ENCODE results near the gene GRM5. TPM values are rescaled to one million over a fixed set of nuclear protein-coding genes. Genes with fewer than 3 reads are reported as not detected.

GRM5 gene
- total RNA-seq, 1 donor from 2014 or later: not detected

DNA sequence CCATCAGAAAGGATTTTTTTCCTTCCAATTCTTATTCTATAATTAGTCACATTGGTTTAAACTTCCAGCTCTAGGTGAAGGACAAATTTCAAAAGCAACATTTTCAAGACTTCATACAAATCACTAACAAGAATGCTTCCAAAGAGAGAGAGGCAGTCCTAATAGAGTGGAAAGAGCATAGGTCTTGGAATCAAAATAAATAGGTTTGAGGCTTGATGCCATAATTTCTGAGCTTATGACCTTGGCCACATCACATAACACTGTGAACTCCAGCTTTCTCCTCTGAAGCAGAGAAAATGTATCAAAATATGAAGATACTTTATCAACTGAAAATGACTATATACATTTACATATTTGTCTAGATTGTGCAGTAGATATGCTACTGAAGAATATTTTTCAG is 246.8 kb downstream of the GRM5 start:
- Histone ChIP-seq H3K36me3 (no peaks in the 10 kb centered on the region), H3K27me3 (no peaks in the 10 kb centered on the region), H3K27ac (no peak overlapping the region), H3K9me3 (no peaks in the 10 kb centered on the region), H3K4me3 (no peak overlapping the region), H3K4me1 (no peaks in the 10 kb centered on the region)
- no peak for TF ChIP-seq POLR2A (IDR thresholded peaks at IDR 0.05)
- no peak for TF ChIP-seq POLR2AphosphoS5 (IDR thresholded peaks at IDR 0.05; ENCODE audit: insufficient read depth in 1 of 2, low read depth in 1 of 2)
- TF ChIP-seq, protein P1, sequence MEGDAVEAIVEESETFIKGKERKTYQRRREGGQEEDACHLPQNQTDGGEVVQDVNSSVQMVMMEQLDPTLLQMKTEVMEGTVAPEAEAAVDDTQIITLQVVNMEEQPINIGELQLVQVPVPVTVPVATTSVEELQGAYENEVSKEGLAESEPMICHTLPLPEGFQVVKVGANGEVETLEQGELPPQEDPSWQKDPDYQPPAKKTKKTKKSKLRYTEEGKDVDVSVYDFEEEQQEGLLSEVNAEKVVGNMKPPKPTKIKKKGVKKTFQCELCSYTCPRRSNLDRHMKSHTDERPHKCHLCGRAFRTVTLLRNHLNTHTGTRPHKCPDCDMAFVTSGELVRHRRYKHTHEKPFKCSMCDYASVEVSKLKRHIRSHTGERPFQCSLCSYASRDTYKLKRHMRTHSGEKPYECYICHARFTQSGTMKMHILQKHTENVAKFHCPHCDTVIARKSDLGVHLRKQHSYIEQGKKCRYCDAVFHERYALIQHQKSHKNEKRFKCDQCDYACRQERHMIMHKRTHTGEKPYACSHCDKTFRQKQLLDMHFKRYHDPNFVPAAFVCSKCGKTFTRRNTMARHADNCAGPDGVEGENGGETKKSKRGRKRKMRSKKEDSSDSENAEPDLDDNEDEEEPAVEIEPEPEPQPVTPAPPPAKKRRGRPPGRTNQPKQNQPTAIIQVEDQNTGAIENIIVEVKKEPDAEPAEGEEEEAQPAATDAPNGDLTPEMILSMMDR (IDR thresholded peaks at IDR 0.05): no peak
- intact Hi-C loops (cut with DNase I): no loop called here
- no peak for DNase-seq (ENCODE audit: extremely low spot score in 2 of 2)

DNA sequence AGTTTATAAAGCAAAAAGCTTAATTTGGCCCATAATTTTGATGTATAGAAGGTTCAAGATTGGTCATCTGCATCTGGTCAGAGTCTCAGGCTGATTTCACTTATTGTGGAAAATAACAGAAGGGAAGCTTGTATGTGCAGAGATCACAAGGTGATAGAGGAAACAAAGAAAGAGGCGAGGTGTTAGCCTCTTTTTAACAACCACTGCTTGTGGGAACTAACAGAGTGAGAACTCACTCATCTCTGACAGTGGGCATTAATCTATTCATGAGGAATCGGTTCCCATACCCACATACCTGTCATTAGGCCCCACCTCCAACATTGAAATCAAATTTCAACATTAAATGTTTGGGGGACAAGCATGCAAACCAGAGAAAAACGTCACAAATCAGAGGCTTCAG is 250.3 kb downstream of the GRM5 start:
- H3K36me3 ChIP-seq: no peaks in the 10 kb centered on the region

DNA sequence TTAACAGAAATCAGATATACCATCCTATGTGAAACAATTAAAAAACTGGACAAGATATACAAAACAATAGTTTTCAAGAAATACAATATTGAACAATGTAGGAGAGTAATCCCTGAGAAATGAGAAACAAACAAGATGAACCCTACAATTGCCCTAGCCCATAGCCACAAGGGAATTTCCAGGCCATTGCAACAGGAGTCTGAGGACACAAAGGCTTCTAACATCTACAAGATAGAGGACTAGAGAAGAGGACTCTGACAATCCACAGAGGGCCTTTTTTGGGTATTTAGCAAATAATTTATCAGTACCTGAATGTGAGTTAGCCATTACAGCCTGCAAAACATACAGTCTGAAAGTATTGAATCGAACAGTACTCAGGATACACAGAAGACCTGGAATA is 251.7 kb downstream of the GRM5 start:
- Histone ChIP-seq H3K9me3 (no peaks in the 10 kb centered on the region), H3K36me3 (no peaks in the 10 kb centered on the region), H3K4me3 (no peak overlapping the region), H3K27me3 (no peaks in the 10 kb centered on the region), H3K27ac (no peak overlapping the region), H3K4me1 (no peaks in the 10 kb centered on the region)
- intact Hi-C loops (cut with DNase I): no loop called here
- TF ChIP-seq POLR2AphosphoS5 (IDR thresholded peaks at IDR 0.05; ENCODE audit: insufficient read depth in 1 of 2, low read depth in 1 of 2) (no peak), POLR2A (IDR thresholded peaks at IDR 0.05) (no peak)
- TF ChIP-seq, protein P1 (IDR thresholded peaks at IDR 0.05): no peak
- no peak for DNase-seq (ENCODE audit: extremely low spot score in 2 of 2)

More for the DNA sequence above, 250.3 kb downstream of the GRM5 start:
- H3K9me3 ChIP-seq: no peaks in the 10 kb centered on the region
- no peak overlapping the region for H3K4me3 ChIP-seq
- H3K27ac ChIP-seq: no peak overlapping the region
- TF ChIP-seq POLR2AphosphoS5 (IDR thresholded peaks at IDR 0.05; ENCODE audit: insufficient read depth in 1 of 2, low read depth in 1 of 2): no peak
- no peak for TF ChIP-seq POLR2A (IDR thresholded peaks at IDR 0.05)
- TF ChIP-seq, protein P1 (IDR thresholded peaks at IDR 0.05): no peak
- no peak for DNase-seq (ENCODE audit: extremely low spot score in 2 of 2)
- H3K27me3 ChIP-seq: no peaks in the 10 kb centered on the region
- intact Hi-C loops (cut with DNase I): no loop called here
- no peaks in the 10 kb centered on the region for H3K4me1 ChIP-seq

DNA sequence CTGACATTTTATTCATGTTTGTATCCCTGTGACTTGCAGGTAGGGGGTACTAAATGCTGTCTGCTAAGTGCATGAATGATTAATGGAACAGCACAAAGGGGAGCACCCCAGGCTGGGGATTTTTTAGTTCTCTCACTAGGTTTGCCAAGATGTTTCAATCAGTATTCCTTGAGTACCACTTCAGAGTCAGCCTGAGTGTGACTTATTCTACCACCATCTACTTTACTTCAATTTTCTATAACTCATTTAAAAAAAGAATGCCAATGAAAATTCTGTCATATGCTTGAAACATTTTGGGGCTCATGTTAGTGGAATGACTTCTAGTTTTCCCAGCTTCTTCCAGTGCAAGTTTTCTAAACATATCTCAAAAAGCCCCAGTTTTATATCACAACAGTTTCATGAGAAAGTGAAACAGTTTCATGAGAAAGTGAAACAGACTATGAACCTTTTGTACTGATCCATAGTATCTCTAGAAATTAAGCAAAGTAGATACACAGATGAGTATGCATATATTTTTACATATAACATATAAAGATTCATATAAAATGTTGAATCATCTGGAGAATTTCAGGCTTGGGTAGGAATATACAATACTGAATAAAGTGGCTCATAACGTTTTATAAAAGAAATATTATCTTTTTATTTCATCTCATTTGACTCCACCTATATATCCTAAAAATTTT is 252.4 kb downstream of the GRM5 start:
- Histone ChIP-seq H3K9me3 (no peaks in the 10 kb centered on the region), H3K36me3 (no peaks in the 10 kb centered on the region), H3K27ac (no peak overlapping the region), H3K4me3 (no peak overlapping the region), H3K4me1 (no peaks in the 10 kb centered on the region), H3K27me3 (no peaks in the 10 kb centered on the region)
- no peak for DNase-seq (ENCODE audit: extremely low spot score in 2 of 2)
- TF ChIP-seq POLR2AphosphoS5 (IDR thresholded peaks at IDR 0.05; ENCODE audit: insufficient read depth in 1 of 2, low read depth in 1 of 2): no peak
- no peak for TF ChIP-seq POLR2A (IDR thresholded peaks at IDR 0.05)
- TF ChIP-seq, protein P1 (IDR thresholded peaks at IDR 0.05): no peak
- intact Hi-C loops (cut with DNase I): no loop called here

DNA sequence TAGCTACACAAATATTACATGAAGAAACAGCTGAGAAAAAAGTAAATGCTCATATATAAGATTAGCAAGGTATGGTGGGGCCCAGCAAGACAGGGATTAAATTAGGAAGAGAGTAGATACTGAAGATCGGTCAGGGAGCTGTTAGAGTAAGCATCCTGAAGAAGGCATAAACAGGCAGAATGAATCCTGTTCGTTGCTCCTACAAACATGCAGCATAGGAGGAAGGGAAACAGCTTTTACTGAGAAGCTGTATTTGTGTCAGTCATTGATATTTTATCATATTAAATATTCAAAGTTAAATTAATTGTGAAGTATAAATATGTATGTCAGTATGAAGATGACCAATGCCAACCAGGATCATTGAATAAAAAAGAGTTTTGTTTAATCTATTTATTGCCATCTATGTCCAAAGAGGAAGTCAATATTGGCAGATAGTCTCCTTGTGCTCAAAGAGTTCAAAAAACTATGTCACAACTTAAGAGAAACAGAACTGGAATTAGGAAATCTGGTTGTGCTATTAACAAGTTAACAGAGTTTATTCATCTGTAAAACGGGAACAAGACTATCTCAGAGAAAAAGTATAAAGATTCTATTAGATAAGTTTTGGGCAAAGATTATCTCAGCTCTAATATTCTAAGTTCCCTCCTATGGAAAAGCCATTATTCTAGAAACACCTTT is 255.2 kb downstream of the GRM5 start:
- intact Hi-C loops (cut with DNase I): no loop called here
- Histone ChIP-seq H3K4me3 (no peak overlapping the region), H3K4me1 (no peaks in the 10 kb centered on the region), H3K9me3 (no peaks in the 10 kb centered on the region), H3K27me3 (no peaks in the 10 kb centered on the region), H3K36me3 (no peaks in the 10 kb centered on the region), H3K27ac (no peak overlapping the region)
- DNase-seq (ENCODE audit: extremely low spot score in 2 of 2): no peak
- TF ChIP-seq, protein P1 (IDR thresholded peaks at IDR 0.05): no peak
- TF ChIP-seq POLR2AphosphoS5 (IDR thresholded peaks at IDR 0.05; ENCODE audit: insufficient read depth in 1 of 2, low read depth in 1 of 2) (no peak), POLR2A (IDR thresholded peaks at IDR 0.05) (no peak)

Data from vagina (tissue), 2 donors.